Esophagus squamous epithelium (tissue), 5 donors: Measurements from ENCODE around the gene NCOA7. TPM values are rescaled to one million over a fixed set of nuclear protein-coding genes. Genes with fewer than 3 reads are reported as not detected.

Experiments used
- DNase-seq: peaks from one replicate; lab custom pipeline; 2025; lab: John Stamatoyannopoulos, UW
- H3K27ac ChIP-seq, 4 donors: fragments of 200-600 bp; sonication (generic); one replicate each; pipeline ENCODE4 v1.5.1; 2016 to 2019; ENCODE audit warnings: mild to moderate bottlenecking in 1 of 4
- H3K27me3 ChIP-seq, 4 donors: fragments of 200-600 bp; sonication (generic); 1 replicate in 3 of 4; 2 replicates in 1 of 4; pipeline versions ENCODE4 v1.5.1 to v1.6.0; 2017 to 2021; ENCODE audit warnings: antibody characterized with exemption in 1 of 4
- H3K36me3 ChIP-seq, 3 donors: fragments of 200-600 bp; sonication (generic); one replicate each; pipeline ENCODE4 v1.5.1; 2016 to 2019
- H3K4me1 ChIP-seq, 3 donors: fragments of 200-600 bp; sonication (generic); one replicate each; pipeline ENCODE4 v1.5.1; 2017 to 2019
- H3K4me3 ChIP-seq, 4 donors: fragments of 200-600 bp; sonication (generic); 1 replicate in 3 of 4; 2 replicates in 1 of 4; pipeline ENCODE4 v1.5.1; 2016 to 2019; ENCODE audit warnings: mild to moderate bottlenecking in 2 of 4, moderate library complexity in 1 of 4
- H3K9me3 ChIP-seq, 3 donors: fragments of 200-600 bp; sonication (generic); one replicate each; pipeline ENCODE4 v1.5.1; 2016 to 2019
- POLR2A ChIP-seq, 4 donors: fragments of 450-650 bp; IDR thresholded peaks; one replicate each; pipeline ENCODE4 v1.6.1; 2017; ENCODE audit warnings: antibody characterized with exemption in 4 of 4, mild to moderate bottlenecking in 4 of 4, moderate library complexity in 3 of 4
- WGBS, 2 donors: methylation state at CpG; one replicate each; pipeline ENCODE4 v1.1.5; 2018; 5-methylcytosine and 5-hydroxymethylcytosine counted together
- intact Hi-C: fragments of 100-400 bp; cut with DNase I; formaldehyde crosslinking; loops from one replicate; pipeline ENCODE4 v1.15.0; 2022
- total RNA-seq, 4 donors: library from RNA; depleted of rRNA; stranded (reverse); fragments of >200 nt; gene quantifications; one replicate each; pipeline ENCODE4 v1.1.0, GENCODE V29; 2016
- TF ChIP-seq, protein P1 (sequence below), 6 experiments: fragments of 450-650 bp in 4 of 6; fragments of 200-600 bp in 2 of 6; sonication (generic) in 2 of 6; IDR thresholded peaks; one replicate each; pipeline ENCODE4 v1.5.1; 2016 to 2019; ENCODE audit warnings: antibody characterized with exemption in 6 of 6, mild to moderate bottlenecking in 4 of 6, moderate library complexity in 4 of 6
- donor health status: DM: yes; HTN: yes; CAD: no.

NCOA7 gene
- total RNA-seq, 4 donors from 2014 or later: 30.9 to 85.1 (median 45.8) TPM

DNA sequence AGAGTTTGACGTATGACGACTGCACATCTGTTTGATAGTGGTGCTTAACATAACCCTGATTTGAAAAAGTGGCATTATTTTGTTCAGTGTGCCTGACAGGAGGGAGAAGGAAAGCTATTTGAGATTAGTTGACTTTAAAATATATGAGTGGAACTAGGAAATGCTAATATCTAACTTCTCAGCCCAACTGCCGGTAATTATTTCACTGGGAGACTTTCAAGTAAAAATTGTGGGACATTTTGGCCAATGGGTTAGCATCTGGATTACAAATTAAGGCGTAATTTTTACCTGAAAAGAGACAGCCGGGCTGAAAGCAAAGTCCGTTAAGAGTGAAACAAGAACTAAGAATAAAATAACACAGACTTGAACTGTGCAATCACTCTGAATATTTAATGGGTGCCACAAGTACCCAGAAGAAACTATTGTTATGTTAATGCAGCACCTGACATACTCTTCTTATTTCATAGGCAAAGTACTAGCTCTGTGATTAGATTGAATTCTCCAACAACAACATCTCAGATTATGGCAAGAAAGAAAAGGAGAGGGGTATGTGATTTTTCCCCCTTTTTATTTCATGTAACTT, 39.3 kb upstream of the NCOA7 start:
- Histone ChIP-seq H3K27me3 (peaks cover 0 to 82% (median 9%) of the 10 kb centered on the region in 4 donors), H3K9me3 (no peaks in the 10 kb centered on the region), H3K4me3 (peak overlapping the region in 3 of 4 donors; percentile 2 to 73 (median 64)), H3K36me3 (peaks cover 0 to 7% (median 0%) of the 10 kb centered on the region in 3 donors), H3K27ac (peak overlapping the region in 2 of 4 donors; percentile 9 to 19), H3K4me1 (peaks cover 9 to 42% (median 13%) of the 10 kb centered on the region in 3 donors)
- DNase-seq: no peak
- intact Hi-C loops: no loop called here
- WGBS, 2 donors: 58 to 66% methylated on average over 6 of the region's 6 CpGs
- TF ChIP-seq, protein P1, sequence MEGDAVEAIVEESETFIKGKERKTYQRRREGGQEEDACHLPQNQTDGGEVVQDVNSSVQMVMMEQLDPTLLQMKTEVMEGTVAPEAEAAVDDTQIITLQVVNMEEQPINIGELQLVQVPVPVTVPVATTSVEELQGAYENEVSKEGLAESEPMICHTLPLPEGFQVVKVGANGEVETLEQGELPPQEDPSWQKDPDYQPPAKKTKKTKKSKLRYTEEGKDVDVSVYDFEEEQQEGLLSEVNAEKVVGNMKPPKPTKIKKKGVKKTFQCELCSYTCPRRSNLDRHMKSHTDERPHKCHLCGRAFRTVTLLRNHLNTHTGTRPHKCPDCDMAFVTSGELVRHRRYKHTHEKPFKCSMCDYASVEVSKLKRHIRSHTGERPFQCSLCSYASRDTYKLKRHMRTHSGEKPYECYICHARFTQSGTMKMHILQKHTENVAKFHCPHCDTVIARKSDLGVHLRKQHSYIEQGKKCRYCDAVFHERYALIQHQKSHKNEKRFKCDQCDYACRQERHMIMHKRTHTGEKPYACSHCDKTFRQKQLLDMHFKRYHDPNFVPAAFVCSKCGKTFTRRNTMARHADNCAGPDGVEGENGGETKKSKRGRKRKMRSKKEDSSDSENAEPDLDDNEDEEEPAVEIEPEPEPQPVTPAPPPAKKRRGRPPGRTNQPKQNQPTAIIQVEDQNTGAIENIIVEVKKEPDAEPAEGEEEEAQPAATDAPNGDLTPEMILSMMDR (IDR thresholded peaks at IDR 0.05): no peak
- no peak for TF ChIP-seq POLR2A (IDR thresholded peaks at IDR 0.05)

DNA sequence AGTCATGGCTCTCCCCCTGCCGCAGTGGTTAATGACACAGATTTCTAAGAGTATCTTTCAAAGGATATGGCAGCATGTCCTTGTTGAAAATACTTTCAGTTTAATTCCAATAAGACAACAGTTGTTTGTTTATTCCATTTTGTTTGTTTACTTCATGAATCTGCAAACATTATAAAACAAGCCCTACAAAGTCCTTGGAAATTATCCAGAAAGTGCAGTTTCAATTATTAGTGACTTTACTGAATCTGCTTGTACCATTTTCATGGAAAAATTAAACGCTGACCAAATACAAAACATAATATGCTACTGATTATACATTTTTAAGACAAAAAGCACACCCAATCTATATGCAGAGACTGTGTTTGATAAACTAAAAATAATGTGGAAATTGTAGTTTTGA, 38.0 kb upstream of the NCOA7 start:
- Histone ChIP-seq H3K9me3 (no peaks in the 10 kb centered on the region), H3K27ac (peak overlapping the region in 1 of 4 donors; percentile 18), H3K27me3 (peaks cover 0 to 72% (median 7%) of the 10 kb centered on the region in 4 donors), H3K4me3 (no peak overlapping the region), H3K4me1 (peaks cover 5 to 28% (median 9%) of the 10 kb centered on the region in 3 donors), H3K36me3 (peaks cover 0 to 7% (median 0%) of the 10 kb centered on the region in 3 donors)
- no peak for DNase-seq
- TF ChIP-seq, protein P1 (IDR thresholded peaks at IDR 0.05): no peak
- no peak for TF ChIP-seq POLR2A (IDR thresholded peaks at IDR 0.05)
- intact Hi-C loops: no loop called here
- whole genome bisulfite sequencing, 2 donors: 75 to 81% methylated on average over 2 of the region's 2 CpGs

DNA sequence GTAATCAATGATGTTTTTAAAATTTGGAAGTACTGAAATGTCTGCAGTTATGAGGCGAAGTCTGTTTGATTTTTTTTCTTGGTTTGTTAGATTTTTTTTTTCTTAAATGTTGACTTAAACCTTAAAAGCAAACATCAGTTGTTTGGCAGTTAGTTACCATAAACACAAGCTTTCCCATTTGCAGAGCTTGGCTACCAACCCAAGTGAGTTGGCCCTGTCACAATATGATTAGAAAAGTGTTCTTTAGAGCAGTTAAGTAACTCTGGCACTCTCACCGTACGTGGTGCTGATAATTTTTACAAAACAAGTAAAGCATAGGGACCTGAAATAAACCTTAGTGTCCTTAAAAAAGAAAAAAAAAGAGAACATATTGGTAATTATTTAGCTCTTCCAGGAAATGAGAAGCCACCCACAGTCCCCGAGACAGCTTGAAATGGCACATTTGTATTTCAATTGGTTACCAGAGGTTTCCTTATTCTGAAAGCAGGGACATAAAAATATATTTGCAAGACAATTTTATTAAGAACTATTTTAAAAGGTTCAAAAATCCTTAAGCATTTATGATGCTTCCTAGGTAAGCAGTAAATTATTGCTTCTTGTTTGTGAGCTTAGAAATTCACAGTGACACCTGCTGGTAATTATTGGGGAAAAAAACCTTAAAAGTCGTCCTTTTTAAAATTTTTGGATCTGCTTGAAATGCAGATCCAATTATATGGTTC, 37.4 kb upstream of the NCOA7 start:
- Histone ChIP-seq H3K4me3 (no peak overlapping the region), H3K4me1 (peaks cover 4 to 22% (median 9%) of the 10 kb centered on the region in 3 donors), H3K9me3 (no peaks in the 10 kb centered on the region), H3K27me3 (peaks cover 0 to 66% (median 4%) of the 10 kb centered on the region in 4 donors), H3K27ac (peak overlapping the region in 1 of 4 donors; percentile 18), H3K36me3 (peaks cover 0 to 7% (median 0%) of the 10 kb centered on the region in 3 donors)
- intact Hi-C loops: no loop called here
- no peak for TF ChIP-seq POLR2A (IDR thresholded peaks at IDR 0.05)
- TF ChIP-seq, protein P1 (IDR thresholded peaks at IDR 0.05): peak in 5 of 6 experiments; percentile 28 to 51 (median 36)
- DNase-seq: no peak
- WGBS, 2 donors: 51 to 55% methylated on average over 5 of the region's 5 CpGs

DNA sequence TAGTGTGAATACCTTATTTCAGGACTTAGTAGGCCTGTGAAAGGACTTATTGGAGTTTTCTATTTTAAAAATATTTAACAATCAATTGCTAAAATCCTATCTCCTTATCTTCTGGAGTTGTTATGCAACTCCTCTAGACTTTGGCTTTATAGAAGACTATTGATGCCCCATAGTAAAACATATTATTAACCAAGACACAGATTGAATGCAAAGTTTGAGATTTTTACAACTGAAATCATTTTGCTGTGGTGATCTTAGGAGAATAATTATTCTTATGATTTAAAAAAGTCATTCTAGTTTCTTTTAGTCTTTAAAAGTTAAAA, 36.9 kb upstream of the NCOA7 start:
- no peaks in the 10 kb centered on the region for H3K9me3 ChIP-seq
- no peak for DNase-seq
- TF ChIP-seq POLR2A (IDR thresholded peaks at IDR 0.05): no peak
- TF ChIP-seq, protein P1 (IDR thresholded peaks at IDR 0.05): no peak
- H3K4me3 ChIP-seq: no peak overlapping the region
- H3K27ac ChIP-seq: no peak overlapping the region
- H3K27me3 ChIP-seq: peaks cover 0 to 66% (median 4%) of the 10 kb centered on the region in 4 donors
- intact Hi-C loops: no loop called here
- peaks cover 4 to 17% (median 9%) of the 10 kb centered on the region in 3 donors for H3K4me1 ChIP-seq
- H3K36me3 ChIP-seq: peaks cover 0 to 7% (median 0%) of the 10 kb centered on the region in 3 donors

DNA sequence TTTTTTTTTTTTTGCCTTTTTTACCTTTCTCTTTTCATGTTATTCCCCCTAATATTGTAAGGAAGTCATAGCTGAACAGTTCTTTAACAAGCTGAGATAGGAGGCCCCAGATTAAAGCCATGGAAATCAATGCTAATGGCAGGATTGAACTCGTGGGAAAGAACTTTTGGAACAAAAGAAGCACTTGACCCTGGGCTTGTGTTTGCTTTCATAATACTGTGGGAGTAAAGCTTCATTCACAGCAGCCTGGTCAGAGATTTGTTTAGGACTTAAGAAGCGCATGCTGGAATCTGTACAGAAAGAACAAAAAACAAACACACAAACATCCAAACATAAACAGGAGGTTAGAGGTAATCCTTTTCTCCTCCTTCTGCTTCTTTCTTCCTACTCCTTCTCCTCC, 36.2 kb upstream of the NCOA7 start:
- H3K27ac ChIP-seq: no peak overlapping the region
- intact Hi-C loops: no loop called here
- no peak for DNase-seq
- no peak for TF ChIP-seq POLR2A (IDR thresholded peaks at IDR 0.05)
- TF ChIP-seq, protein P1 (IDR thresholded peaks at IDR 0.05): no peak
- no peak overlapping the region for H3K4me3 ChIP-seq
- H3K27me3 ChIP-seq: peaks cover 0 to 66% (median 4%) of the 10 kb centered on the region in 4 donors
- H3K36me3 ChIP-seq: peaks cover 0 to 14% (median 0%) of the 10 kb centered on the region in 3 donors
- no peaks in the 10 kb centered on the region for H3K9me3 ChIP-seq
- WGBS, 2 donors: 44 to 60% methylated on average over 2 of the region's 2 CpGs
- peaks cover 4 to 14% (median 8%) of the 10 kb centered on the region in 3 donors for H3K4me1 ChIP-seq
